ENCODE measurements around the gene CARF.
"Not testable (repeated sequence)": the region's sequence is repeated elsewhere in the genome, so short reads cannot be mapped to it uniquely, and the experiment has no call there.

The CARF gene

DNA sequence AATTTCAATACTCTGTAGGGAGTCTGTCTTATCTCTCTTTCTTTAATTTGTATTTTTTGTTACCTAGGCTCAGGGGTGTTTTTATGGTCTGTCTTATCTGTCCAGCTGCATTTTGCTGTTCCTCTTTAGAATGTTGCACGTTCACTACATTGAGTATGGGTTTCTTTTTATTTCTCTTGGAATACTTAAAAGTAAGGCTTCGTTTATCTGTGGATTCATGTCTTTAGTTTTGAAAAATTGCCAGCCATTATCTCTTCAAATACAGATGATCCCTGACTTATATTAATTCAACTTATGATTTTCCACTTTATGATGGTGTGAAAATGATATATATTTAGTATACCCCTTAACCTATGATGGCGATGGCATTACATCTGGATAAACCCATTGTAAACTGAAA is 26.9 kb downstream of the CARF start:
- DNase-seq (ENCODE audit: low spot score), result no peak

DNA sequence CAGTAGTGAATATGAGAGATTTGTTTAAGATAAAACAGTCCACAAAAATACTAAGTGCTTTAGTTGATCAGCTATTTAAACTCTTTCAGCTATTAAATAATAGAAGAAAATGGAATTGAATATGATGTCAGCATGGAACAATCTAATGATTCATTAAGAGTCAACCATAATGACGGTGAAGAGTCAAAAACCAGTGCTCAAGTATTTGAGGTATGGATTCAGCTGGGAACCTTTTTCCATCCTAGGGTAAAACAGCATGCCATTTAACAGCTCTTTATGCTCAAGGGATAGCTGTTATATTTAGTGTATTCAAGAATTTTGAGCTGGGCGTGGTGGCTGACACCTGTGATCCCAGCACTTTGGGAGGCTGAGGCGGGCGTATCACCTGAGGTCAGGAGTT is 29.7 kb downstream of the CARF start:
- no peak for DNase-seq (ENCODE audit: low spot score)

DNA sequence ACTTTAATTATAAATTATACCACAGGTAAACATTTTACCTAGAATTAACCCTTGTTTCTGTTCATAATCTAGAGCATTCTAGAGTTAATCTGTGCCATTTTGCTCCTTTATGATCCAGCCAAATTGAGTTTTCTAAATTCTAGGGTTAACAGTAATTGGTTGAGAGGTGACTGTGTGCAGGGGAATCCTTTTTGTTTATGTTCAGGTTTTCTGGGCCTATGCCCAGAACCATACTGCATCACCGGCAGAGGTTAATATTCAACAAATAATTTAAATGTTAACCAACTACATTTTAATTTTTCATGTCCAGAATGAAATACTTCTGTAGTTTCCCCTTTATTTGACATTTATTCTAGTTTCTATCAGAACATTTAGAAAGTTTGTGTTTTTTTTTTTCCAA is 32.3 kb downstream of the CARF start:
- DNase-seq (ENCODE audit: low spot score), result no peak

DNA sequence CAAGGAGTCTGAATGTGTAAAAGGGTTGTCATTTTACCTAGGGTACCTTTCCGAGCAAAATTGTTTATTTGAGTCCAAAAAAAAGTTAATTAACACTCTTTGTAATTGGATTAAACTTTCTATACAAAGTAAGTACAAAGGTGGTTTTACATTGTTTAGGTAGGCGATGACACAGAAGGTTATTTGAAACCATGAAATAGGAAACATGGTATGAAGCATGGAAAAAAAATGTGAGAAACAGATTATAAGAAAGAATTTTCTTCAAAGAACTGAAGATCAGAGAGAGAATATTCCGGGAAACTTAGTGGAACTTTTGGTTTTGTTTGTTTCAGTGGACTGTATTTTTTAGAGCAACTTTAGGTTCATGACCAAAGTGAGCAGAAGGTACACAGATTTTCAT is 32.7 kb downstream of the CARF start:
- no peak for DNase-seq (ENCODE audit: low spot score)

DNA sequence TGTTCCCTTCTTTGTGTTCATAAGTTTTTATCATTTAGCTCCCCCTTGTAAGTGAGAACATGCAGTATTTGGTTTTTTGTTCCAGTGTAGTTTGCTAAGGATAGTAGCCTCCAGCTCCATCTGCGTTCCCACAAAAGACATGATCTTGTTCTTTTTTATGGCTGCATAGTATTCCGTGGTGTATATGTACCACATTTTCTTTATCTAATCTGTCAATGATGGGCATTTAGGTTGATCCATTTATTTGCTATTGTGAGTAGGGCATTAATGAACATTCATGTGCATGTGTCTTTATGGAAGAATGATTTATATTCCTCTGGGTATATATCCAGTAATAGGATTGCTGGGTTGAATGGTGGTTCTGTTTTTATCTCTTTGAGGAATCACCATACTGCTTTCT is 33.4 kb downstream of the CARF start:
- no peak for DNase-seq (ENCODE audit: low spot score)

DNA sequence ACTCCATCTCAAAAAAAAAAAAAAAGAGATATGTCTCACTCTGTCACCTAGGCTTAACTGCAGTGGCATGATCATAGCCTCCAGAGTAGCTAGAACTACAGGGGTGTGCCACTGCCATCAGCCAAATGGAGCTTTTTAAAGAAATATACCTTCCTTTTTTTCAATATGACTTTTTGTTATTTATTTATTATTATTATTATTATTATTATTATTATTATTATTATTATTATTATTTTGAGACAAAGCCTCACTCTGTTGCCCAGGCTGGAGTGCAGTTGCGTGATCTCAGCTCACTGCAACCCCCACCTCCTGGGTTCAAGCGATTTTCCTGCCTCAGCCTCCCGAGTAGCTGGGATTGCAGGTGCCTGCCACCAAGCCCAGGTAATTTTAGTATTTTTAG is 37.3 kb downstream of the CARF start:
- not testable (repeated sequence) for DNase-seq (ENCODE audit: low spot score)

DNA sequence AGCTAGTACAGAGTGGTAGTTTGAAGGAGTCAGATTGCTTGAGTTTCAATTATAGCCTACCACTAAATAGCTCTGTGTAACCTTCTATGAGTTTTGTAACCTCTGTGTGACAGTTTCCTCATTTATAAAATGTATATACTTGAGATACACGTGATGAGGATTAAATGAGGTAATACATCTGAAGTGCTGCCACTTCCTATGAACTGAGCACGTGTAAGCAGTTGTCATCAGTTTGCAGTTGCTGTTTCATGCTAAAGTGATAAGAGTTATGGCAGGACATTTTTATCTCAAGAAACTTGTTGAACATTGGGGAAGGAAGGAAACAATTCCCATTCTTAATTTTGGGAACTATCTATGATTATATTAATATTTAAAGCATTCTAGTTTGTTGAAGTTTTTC is 38.5 kb downstream of the CARF start:
- DNase-seq (ENCODE audit: low spot score), result no peak

DNA sequence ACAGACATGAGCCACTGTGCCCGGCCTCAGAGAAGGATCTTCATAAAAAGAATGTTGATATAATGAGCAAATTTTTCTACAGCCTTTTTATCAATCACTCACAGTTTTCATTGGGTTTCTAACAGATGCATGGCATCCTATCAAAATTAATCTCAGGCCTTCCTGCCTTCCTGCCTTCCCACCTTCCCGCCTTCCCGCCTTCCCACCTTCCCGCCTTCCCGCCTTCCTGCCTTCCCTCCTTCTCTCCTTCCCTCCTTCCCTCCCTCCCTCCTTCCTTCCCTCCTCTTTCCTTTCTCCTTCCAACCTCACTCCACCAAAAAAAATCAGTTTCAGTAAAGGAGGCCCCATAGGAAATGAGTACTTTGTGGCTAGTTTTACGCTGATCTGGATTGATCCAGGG is 48.4 kb downstream of the CARF start:
- DNase-seq (ENCODE audit: low spot score), result no peak

DNA sequence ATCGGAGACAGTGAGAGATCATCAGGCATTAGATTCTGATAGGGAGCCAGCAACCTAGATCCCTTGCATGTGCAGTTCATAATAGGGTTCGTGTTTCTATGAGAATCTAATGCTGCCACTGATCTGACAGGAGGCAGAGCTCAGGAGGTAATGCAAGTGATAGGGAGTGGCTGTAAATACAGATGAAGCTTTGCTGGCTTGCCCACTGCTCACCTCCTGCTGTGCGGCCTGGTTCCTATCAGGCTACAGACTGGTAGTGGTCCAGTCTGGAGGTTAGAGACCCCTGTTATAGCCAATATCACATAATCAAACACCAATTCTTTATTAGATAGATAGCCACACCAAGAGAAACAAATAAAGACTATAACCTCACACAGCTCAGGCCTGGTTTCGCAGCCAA is 51.6 kb downstream of the CARF start:
- DNase-seq (ENCODE audit: low spot score), result no peak

DNA sequence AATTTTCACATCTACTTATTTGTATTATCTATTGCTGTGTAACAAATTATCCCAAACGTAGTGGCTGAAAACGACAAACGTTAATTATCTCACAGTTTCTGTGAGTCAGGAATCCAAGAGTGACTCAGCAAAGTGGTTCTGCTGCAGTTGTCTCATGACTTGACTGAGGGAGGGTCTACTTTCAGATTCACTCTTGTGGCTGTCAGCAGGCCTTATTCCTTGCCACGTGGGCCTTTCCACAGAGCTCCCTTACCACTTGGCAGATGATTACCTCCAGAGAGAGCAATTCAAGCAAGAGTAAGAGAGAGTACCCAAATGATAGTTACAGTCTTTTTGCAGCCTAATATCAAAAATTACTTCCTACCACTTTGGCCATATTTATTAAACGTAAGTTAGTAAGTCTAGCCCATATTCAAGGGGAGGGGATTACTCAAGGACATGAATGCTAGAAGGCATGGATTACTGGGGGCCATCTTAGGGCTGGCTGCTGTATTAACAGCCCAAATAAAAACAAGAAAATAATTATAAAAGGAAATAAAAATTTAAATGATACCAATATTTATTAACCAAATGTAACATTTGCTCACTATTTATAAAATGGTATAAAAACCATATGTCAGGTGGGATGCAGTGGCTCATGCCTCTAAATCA is 53.9 kb downstream of the CARF start:
- DNase-seq (ENCODE audit: low spot score), result peak; percentile 23

DNA sequence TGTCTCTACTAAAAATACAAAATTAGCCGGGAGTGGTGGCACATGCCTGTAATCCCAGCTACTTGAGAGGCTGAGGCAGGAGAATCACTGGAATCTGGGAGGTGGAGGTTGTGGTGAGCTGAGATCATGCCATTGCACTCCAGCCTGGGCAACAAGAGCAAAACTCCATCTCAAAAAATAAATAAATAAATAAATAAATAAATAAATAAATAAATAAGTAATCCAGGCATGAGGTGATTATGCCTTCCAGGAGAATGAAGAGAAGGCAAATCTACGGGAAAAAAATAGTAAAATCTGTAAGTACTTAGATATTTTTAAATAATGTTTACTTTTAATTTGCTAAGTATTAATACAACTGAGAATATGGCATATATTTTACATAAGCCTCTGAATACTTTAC is 57.3 kb downstream of the CARF start:
- not testable (repeated sequence) for DNase-seq (ENCODE audit: low spot score)

DNA sequence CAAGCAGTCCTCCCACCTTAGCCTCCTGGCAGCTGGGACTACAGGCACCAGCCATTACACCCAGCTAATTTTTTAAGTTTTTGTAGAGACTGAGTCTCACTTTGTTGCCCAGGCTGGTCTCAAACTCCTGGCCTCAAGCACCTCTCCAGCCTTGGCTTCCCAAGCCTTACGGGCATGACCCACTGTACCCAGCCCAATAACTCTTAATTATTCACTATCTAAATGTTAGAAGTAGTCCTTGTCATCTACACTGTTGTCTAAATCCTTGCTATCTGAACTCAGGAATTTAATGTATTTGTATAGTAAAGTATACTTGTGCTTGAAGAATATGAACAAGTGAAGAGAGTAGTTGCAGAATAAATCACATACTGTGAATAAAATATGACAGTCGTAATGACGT is 64.7 kb downstream of the CARF start:
- no peak for DNase-seq (ENCODE audit: low spot score)

DNA sequence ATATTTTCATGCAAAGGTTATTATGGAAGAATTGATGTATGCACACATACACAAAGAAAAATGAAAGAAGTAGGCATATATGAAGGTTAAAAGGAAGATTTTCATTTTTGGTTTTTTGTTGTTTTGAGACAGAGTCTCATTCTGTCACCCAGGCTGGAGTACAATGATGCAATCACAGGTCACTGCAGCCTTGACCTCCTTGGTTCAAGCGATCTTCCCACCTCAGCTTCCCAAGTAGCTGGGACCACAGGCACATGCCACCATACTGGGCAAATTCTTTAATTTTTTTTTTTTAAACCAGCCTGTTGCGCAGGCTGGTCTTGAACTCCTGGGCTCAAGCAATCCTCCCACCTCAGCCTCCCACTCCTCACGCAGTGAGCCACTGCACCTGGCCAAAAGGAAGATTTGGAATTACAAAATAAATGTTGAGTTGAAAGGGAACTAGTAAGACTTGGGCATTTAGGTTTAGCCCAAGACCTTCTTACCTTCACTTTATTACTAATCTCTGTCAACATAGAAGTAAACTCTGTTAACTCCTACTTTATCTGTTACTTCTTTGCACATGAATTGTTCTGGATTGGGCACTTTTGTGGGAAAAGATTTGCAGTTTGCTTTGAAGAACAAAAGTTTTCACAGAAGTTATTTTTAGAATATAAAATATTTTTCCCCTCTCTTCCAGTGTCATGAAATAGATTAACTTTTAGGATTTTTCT is 70.9 kb downstream of the CARF start:
- no peak for DNase-seq (ENCODE audit: low spot score)

DNA sequence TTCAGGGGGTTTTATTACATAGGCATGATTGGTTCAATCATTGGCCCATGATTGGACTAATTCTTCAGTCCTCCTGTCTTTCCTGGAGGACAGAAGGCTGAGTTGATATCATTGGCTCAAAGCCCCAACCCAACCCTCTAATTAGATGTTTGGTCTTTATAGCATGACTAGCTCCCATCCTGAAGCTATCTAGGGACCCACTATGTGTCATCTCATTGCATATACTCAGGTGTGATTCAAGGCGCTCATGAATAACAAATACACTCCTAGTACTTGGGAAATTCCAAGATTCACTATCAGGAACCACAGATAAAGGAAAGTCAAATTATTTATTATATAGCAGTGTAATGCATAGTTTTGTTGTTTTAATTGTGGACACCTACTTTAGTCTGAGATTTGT is 77.7 kb downstream of the CARF start:
- DNase-seq (ENCODE audit: low spot score), result no peak

DNA sequence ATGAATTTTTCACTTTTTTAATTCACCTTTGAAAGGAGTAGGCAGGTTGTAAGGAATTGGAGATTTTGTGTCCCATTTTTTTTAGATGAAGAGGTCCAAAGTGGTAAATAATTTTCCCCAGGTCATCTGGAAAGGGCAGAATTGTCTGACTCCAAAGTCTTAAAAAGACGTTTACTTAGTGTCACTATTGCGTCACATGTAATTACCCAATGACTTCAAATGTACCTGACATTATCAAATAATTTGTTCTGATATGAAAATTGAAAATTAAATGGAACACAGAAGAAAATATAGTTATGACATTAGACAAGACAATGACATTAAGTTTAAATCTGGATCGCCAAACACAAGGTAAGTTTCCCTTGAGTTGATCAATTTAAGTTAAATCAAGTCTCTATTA is 78.4 kb downstream of the CARF start:
- DNase-seq (ENCODE audit: low spot score), result no peak

DNA sequence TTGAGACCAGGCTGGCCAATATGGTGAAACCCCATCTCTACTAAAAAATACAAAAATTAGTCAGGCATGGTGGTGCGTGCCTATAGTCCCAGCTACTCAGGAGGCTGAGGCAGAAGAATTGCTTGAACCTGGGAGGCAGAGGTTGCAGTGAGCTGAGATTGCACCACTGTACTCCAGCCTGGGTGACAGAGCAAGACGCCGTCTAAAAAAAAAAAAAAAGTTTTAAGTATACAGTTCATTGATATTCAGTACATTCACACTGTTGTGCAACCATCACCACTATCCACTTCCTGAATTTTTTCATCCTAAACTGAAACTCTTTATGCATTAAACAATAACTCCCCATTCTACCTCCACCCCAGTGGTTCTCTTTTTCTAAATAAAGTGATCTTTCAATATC is 85.0 kb downstream of the CARF start:
- DNase-seq (ENCODE audit: low spot score), result not testable (repeated sequence)

DNA sequence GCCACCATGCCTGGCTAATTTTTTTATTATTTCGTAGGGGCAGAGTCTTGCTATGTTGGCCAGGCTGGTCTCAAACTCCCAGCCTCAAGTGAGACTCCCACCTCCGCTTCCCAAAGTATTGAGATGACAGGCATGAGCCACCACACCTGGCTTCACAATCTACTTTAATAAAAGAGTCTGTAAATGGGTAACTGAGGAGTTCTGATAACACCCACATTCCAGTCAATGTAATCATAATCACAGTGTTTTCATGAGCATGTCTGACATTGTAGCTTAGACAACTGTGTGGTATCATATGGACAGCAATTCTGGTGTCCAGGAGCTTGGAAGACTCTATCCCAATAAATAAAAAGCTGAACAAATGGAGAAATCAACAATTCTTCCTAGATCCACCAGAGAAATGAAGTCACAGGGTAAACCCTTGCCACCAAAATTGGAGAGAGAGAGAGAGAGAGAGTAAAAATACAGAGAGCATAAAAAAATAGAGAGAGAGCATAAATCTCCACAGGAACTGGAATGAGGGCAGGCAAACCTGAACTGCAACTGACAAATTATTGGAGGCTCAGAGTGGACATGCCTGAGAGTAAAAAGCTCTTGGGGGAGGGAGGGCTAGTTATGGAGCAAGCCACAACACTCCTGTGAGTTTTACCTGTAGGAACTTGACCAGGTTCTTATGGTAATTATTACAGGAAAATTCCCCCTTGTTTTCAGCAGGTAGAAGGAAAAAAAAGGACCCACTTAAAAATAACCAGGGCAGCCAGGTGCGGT is 90.2 kb downstream of the CARF start:
- DNase-seq (ENCODE audit: low spot score), result no peak

DNA sequence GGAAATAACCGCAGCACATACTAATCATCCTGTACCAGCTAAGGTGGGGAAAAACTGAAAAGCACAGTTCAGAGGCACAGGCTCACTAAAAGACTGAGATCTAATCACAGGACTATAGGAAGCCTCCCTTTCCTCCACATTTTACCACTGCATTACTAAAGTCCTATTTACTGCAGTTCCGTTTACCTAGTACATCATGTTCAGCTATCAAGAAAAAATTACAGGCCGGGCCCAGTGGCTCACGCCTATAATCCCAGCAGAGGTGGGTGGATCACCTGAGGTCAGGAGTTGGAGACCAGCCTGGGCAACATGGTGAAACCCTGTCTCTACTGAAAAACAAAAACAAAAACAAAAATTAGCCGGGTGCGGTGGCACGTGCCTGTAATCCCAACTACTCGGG is 91.6 kb downstream of the CARF start:
- no peak for DNase-seq (ENCODE audit: low spot score)

DNA sequence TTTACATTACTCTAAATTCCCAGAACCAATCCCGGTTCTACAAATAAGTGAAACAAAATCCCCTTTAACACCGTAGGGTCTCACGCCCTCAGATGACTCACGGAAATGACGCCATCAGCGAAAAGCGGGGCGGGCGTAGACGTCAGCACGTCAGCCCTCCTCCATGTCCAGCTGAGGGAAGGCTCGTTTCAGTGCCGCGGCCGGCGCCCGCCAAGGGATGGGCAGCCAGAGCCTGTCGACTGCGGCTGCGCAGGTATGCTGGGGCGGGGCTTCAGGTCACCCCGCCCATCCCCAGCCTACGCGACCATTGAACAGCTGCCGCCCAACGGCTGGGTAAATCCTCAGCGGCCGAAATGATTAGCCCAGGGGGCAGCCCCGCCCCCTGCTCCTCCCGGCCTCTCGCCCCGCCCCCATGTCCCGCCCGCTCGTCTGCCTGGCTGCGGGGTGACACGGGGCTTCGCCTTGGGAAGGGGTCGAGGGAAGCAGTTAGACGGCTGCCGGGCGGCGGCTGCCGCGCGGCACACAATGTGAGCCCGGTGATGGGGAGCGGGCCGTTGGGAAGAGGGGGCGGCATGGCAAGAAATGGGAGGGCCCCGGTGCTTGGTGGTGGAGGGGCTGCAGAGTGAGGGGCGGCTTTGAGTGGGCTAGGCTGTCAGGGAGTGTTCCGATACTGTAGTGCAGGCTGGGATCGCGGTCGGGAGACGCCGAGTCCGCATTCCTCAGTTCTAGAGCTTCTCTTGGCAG is 102.6 kb downstream of the CARF start, which contains the start of gene NBEAL1:
NBEAL1 (plus strand) TSS at position 420 of the 744 bp plus-strand sequence. CDS start 1,510 bp downstream, outside the sequence.
- peak; percentile 97 for DNase-seq (ENCODE audit: low spot score)

DNA sequence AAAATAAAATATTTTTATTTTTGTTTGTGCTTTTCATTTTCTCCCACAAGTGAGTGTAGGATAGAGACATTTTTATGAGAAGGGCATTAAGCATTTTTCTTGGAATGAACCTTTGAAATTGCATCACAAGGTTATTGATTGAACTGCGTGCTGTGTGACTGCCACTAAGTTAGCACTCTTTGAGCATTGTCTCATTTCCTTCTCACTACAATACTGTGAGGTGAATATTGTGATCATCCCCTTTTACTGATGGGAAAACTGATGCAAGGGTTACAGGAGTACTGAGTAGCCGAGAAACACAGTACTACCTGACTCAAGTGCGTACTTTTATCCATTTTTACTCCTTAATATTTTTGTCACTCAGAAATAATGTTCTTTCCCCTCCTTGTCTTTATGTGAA is 104.6 kb downstream of the CARF start:
- DNase-seq (ENCODE audit: low spot score), result no peak

DNA sequence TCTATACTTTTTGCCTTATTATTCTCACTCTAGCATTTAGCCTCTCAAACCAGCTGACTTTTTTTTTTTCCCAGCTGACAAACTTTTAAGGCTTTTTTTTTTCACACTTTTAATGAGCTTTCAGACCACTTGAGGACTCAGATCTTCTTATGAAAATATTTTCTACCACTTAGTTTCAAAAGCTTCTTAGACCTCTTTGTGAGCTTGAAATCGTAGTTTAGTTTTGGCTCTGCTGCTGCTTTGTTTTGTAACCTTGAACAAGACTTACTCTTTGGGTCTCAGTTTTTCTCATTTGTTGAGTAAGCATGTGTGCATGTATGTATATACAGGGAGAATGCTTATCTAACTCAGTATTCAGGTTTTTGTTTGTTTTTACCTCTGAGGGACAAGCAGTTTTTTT is 106.1 kb downstream of the CARF start:
- no peak for DNase-seq (ENCODE audit: low spot score)

DNA sequence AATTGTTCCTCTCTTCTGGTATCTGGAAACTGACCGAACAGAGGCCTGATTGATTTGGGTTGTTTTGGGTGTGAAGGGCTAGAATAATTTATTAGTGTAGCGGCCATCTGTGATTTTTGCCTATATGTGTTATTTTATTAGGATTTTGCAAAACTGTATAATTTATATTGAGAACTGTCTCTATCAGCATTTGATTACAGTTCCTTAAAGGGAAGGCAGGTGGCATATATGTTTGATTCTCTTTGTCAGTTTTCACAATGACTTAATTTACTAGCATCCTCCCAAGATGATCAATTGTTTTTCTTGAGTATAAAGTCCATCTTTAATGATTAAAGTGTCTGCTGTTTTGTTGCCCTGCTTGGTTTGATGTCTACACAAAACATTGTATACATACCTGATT is 107.1 kb downstream of the CARF start:
- DNase-seq (ENCODE audit: low spot score), result no peak

DNA sequence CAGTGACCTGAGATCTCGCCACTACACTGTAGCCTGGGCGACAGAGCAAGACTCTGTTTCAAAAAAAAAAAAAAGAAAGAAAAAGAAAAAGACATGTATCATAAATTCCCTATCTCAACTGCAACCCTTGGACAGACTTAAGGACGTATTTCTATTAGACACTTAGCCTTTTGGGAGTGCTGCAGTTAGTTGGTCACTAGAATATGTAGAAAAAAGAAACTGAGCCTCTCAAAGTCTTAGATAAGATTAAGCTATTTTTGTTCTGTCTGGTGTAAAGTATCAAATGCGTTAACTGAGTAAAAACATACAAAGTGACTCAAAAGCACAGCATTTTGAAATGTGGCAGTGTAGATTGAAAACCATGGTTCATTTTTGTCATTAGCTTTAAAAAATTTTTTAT is 109.9 kb downstream of the CARF start:
- DNase-seq (ENCODE audit: low spot score), result no peak
